ENCODE results near the gene CATSPERB. TPM values are rescaled to one million over a fixed set of nuclear protein-coding genes. Genes with fewer than 3 reads are reported as not detected.

CATSPERB gene
- total and polyA plus RNA-seq, 2 of the 8 experiments (the other 6 are each of a cell fraction or from before 2014, with no cell fraction given), result 0.11 to 0.30 TPM

GRCh38 chr14:91674911-91675310 is 57.0 kb downstream of the CATSPERB start:
- Histone ChIP-seq H4K5ac (ENCODE audit: insufficient read length, low read depth, low read length) (no peak overlapping the region), H3K79me2 (ENCODE audit: control insufficient read depth in 1 of 2, insufficient read depth in 2 of 2, low read length in 2 of 2) (no peaks in the 10 kb centered on the region), H2BK5ac (ENCODE audit: low read depth, low read length) (no peak overlapping the region), H3K9ac (replicated peaks in 1 of 4; ENCODE audit: extremely low read depth in 1 of 4, low read depth in 3 of 4, low read length in 3 of 4) (no peak overlapping the region), H3K9me3 (ENCODE audit: insufficient read depth in 2 of 2, low read depth in 1 of 2, low read length in 1 of 2) (peaks cover 15 to 18% of the 10 kb centered on the region in 2 experiments), H3K23me2 (ENCODE audit: low read depth, low read length) (no peaks in the 10 kb centered on the region), H4K8ac (ENCODE audit: extremely low read depth, insufficient read depth, low read length) (no peak overlapping the region), H3K27me3 (replicated peaks in 1 of 4; ENCODE audit: control insufficient read depth in 3 of 4, extremely low read depth in 1 of 4, insufficient read depth in 3 of 4, low read length in 3 of 4) (no peaks in the 10 kb centered on the region), H3K36me3 (ENCODE audit: control insufficient read depth in 2 of 4, insufficient read depth in 4 of 4, low read length in 3 of 4) (no peaks in the 10 kb centered on the region), H3K79me1 (ENCODE audit: low read depth, low read length) (no peaks in the 10 kb centered on the region), H2BK20ac (ENCODE audit: low read length) (no peak overlapping the region), H3K4me3 (ENCODE audit: extremely low read depth in 1 of 4, insufficient read depth in 2 of 4, low read depth in 3 of 4, low read length in 4 of 4) (no peak overlapping the region), H4K91ac (replicated peaks; ENCODE audit: insufficient read length, low read length) (no peak overlapping the region), H3K56ac (replicated peaks; ENCODE audit: insufficient read length, low read depth, low read length) (no peak overlapping the region), H3K4me1 (replicated peaks in 1 of 4; ENCODE audit: control insufficient read depth in 3 of 4, insufficient read depth in 4 of 4, low read length in 3 of 4) (no peaks in the 10 kb centered on the region), H2AFZ (ENCODE audit: low read length) (no peak overlapping the region), H3K27ac (ENCODE audit: low read depth, low read length) (no peak overlapping the region), H3K23ac (ENCODE audit: insufficient read length) (no peak overlapping the region), H3K14ac (ENCODE audit: insufficient read length) (no peak overlapping the region), H4K20me1 (replicated peaks in 1 of 2; ENCODE audit: control insufficient read depth in 1 of 2, insufficient read depth in 2 of 2, low read length in 2 of 2) (no peaks in the 10 kb centered on the region), H3K4me2 (ENCODE audit: insufficient read depth in 1 of 2, low read depth in 2 of 2, low read length in 2 of 2) (no peak overlapping the region), H2BK15ac (ENCODE audit: low read length) (no peak overlapping the region), H2AK5ac (ENCODE audit: low read depth, low read length) (no peak overlapping the region), H3K4ac (replicated peaks; ENCODE audit: insufficient read length, low read depth, low read length) (no peak overlapping the region), H2BK120ac (replicated peaks; ENCODE audit: low read depth, low read length) (no peak overlapping the region), H3K18ac (ENCODE audit: extremely low read depth, low read length) (no peak overlapping the region), H2BK12ac (ENCODE audit: low read depth, low read length) (no peak overlapping the region)
- 89% methylated on average over 3 of the region's 3 CpGs; no CpG with 5 or more reads in 1 of the 2 experiments for WGBS, 2 experiments (ENCODE audit: extremely low coverage in 1 of 2, insufficient coverage in 1 of 2, insufficient read length in 1 of 2, insufficient replicate concordance in 2 of 2, low coverage in 1 of 2, low lambda C conversion rate in 2 of 2, missing lambda C conversion rate in 1 of 2)
- ChIA-PET POLR2A (ENCODE audit: partially characterized antibody) (no interaction called here), CTCF (ENCODE audit: partially characterized antibody) (interaction anchor here (0.6 kb wide), 1 partner anchor 21 kb away, joined by 3 read pairs; no protein-coding TSS in a partner anchor)
- no peak for FAIRE-seq
- no peak for DNase-seq (ENCODE audit: low read depth in 1 of 2, low spot score in 2 of 2)
- TF ChIP-seq CREB1 (IDR thresholded peaks at IDR 0.05) (no peak), SRF (IDR thresholded peaks at IDR 0.05; ENCODE audit: low read depth, low read length) (no peak), HDAC6 (IDR thresholded peaks at IDR 0.05; ENCODE audit: low read depth, low read length) (no peak), TCF12 (IDR thresholded peaks at IDR 0.05; ENCODE audit: low read depth, low read length) (no peak), BRCA1 (IDR thresholded peaks at IDR 0.05; ENCODE audit: low read depth, low read length) (no peak), TEAD4 (IDR thresholded peaks at IDR 0.05; ENCODE audit: low read depth, low read length) (no peak), SAP30 (IDR thresholded peaks at IDR 0.05; ENCODE audit: insufficient read depth, insufficient replicate concordance, low read length) (no peak), ZNF274 (IDR thresholded peaks at IDR 0.05; ENCODE audit: borderline replicate concordance, extremely low read depth, low read length) (no peak), GABPA (IDR thresholded peaks at IDR 0.05; ENCODE audit: borderline replicate concordance, insufficient read depth, low read length) (no peak)

Data from H1 (cell line).